Tibial nerve (tissue), 4 donors: ENCODE measurements around the gene CRYZL1. TPM values are rescaled to one million over a fixed set of nuclear protein-coding genes. Genes with fewer than 3 reads are reported as not detected.

Experiments
- DNase-seq, 2 donors: peaks; one replicate each; pipeline ENCODE4 v3.0.0-alpha.2; 2019; ENCODE audit warnings: low spot score in 2 of 2
- H3K27ac ChIP-seq, 4 donors: fragments of 200-600 bp; sonication (generic) in 3 of 4; one replicate each; pipeline ENCODE4 v1.5.1; 2017 to 2019; ENCODE audit warnings: mild to moderate bottlenecking in 1 of 4
- H3K27me3 ChIP-seq, 2 donors: fragments of 200-600 bp; sonication (generic) in 1 of 2; one replicate each; pipeline versions ENCODE4 v1.5.1 to v1.6.0; 2017 to 2019
- H3K36me3 ChIP-seq, 3 donors: fragments of 200-600 bp; sonication (generic); one replicate each; pipeline ENCODE4 v1.5.1; 2018 to 2019
- H3K4me1 ChIP-seq, 4 donors: fragments of 200-600 bp; sonication (generic) in 3 of 4; one replicate each; pipeline ENCODE4 v1.5.1; 2017 to 2019
- H3K4me3 ChIP-seq, 4 donors: fragments of 200-600 bp; sonication (generic) in 3 of 4; one replicate each; pipeline ENCODE4 v1.5.1; 2017 to 2019; ENCODE audit warnings: mild to moderate bottlenecking in 1 of 4, moderate library complexity in 1 of 4
- H3K9me3 ChIP-seq, 4 donors: fragments of 200-600 bp; sonication (generic) in 3 of 4; one replicate each; pipeline ENCODE4 v1.5.1; 2017 to 2019
- EP300 ChIP-seq, 2 donors: sonication (generic); formaldehyde crosslinking; IDR thresholded peaks; one replicate each; pipeline ENCODE4 v1.6.1; 2017; ENCODE audit warnings: antibody characterized with exemption in 2 of 2, mild to moderate bottlenecking in 1 of 2
- POLR2A ChIP-seq, 2 donors: fragments of 450-650 bp; IDR thresholded peaks; one replicate each; pipeline ENCODE4 v1.6.1; 2017; ENCODE audit warnings: antibody characterized with exemption in 2 of 2, mild to moderate bottlenecking in 2 of 2, moderate library complexity in 2 of 2
- WGBS, 2 donors: methylation state at CpG; one replicate each; pipeline ENCODE4 v1.1.5; 2018; 5-methylcytosine and 5-hydroxymethylcytosine counted together
- total RNA-seq, 4 donors: library from RNA; depleted of rRNA; stranded (reverse); fragments of >200 nt; gene quantifications; one replicate each; pipeline ENCODE4 v1.1.0, GENCODE V29; 2016
- TF ChIP-seq, protein P1 (sequence below), 5 experiments: fragments of 200-600 bp in 3 of 5; fragments of 450-650 bp in 2 of 5; sonication (generic) in 3 of 5; IDR thresholded peaks; one replicate each; pipeline ENCODE4 v1.5.1; 2016 to 2019; ENCODE audit warnings: antibody characterized with exemption in 5 of 5, mild to moderate bottlenecking in 3 of 5, moderate library complexity in 2 of 5

The CRYZL1 gene
- total RNA-seq, 4 donors from 2014 or later, result 48.8 to 94.4 (median 74.8) TPM

DNA sequence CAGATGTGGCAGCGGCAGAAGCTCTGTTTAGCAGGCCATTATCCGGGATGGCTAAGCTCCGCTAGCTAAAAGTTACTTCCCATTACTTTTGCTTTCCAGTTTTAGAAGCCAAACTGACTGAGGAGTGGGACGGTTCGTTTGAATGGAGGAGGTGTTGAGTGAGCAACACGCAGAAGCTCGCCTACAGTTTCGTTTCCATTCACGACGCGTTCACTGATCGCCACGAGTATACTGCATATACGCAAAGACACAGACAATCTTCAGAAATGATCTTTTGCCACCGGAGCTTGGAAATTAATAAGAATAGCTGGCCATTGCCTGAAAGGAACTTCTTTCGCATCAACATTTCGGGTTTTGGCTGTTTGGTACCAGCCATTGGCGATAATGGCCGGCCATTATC lies 84.1 kb downstream of the CRYZL1 start:
- Histone ChIP-seq H3K4me3 (no peak overlapping the region), H3K4me1 (peaks cover 0 to 38% (median 6%) of the 10 kb centered on the region in 4 donors), H3K36me3 (peaks cover 2 to 88% (median 27%) of the 10 kb centered on the region in 3 donors), H3K27me3 (no peaks in the 10 kb centered on the region), H3K9me3 (no peaks in the 10 kb centered on the region), H3K27ac (no peak overlapping the region)
- DNase-seq, result no peak
- TF ChIP-seq POLR2A (IDR thresholded peaks at IDR 0.05), result no peak
- TF ChIP-seq EP300 (IDR thresholded peaks at IDR 0.05), result no peak
- 96 to 97% methylated on average over 19 of the region's 19 CpGs for WGBS, 2 donors

DNA sequence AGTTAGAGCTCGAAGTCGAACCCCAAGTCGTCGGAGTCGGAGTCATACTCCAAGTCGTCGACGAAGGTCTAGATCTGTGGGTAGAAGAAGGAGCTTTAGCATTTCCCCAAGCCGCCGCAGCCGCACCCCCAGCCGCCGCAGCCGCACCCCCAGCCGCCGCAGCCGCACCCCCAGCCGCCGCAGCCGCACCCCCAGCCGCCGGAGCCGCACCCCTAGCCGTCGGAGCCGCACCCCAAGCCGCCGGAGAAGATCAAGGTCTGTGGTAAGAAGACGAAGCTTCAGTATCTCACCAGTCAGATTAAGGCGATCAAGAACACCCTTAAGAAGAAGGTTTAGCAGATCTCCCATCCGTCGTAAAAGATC lies 86.6 kb downstream of the CRYZL1 start:
- WGBS, 2 donors, result 94 to 98% methylated on average over 29 to 32 of the region's 32 CpGs
- no peak overlapping the region for H3K4me3 ChIP-seq
- H3K27me3 ChIP-seq, result no peaks in the 10 kb centered on the region
- no peak for DNase-seq
- H3K4me1 ChIP-seq, result peaks cover 0 to 20% (median 6%) of the 10 kb centered on the region in 4 donors
- H3K9me3 ChIP-seq, result no peaks in the 10 kb centered on the region
- H3K27ac ChIP-seq, result no peak overlapping the region
- TF ChIP-seq, protein P1, sequence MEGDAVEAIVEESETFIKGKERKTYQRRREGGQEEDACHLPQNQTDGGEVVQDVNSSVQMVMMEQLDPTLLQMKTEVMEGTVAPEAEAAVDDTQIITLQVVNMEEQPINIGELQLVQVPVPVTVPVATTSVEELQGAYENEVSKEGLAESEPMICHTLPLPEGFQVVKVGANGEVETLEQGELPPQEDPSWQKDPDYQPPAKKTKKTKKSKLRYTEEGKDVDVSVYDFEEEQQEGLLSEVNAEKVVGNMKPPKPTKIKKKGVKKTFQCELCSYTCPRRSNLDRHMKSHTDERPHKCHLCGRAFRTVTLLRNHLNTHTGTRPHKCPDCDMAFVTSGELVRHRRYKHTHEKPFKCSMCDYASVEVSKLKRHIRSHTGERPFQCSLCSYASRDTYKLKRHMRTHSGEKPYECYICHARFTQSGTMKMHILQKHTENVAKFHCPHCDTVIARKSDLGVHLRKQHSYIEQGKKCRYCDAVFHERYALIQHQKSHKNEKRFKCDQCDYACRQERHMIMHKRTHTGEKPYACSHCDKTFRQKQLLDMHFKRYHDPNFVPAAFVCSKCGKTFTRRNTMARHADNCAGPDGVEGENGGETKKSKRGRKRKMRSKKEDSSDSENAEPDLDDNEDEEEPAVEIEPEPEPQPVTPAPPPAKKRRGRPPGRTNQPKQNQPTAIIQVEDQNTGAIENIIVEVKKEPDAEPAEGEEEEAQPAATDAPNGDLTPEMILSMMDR (IDR thresholded peaks at IDR 0.05), result no peak
- no peak for TF ChIP-seq POLR2A (IDR thresholded peaks at IDR 0.05)
- peaks cover 2 to 95% (median 44%) of the 10 kb centered on the region in 3 donors for H3K36me3 ChIP-seq

DNA sequence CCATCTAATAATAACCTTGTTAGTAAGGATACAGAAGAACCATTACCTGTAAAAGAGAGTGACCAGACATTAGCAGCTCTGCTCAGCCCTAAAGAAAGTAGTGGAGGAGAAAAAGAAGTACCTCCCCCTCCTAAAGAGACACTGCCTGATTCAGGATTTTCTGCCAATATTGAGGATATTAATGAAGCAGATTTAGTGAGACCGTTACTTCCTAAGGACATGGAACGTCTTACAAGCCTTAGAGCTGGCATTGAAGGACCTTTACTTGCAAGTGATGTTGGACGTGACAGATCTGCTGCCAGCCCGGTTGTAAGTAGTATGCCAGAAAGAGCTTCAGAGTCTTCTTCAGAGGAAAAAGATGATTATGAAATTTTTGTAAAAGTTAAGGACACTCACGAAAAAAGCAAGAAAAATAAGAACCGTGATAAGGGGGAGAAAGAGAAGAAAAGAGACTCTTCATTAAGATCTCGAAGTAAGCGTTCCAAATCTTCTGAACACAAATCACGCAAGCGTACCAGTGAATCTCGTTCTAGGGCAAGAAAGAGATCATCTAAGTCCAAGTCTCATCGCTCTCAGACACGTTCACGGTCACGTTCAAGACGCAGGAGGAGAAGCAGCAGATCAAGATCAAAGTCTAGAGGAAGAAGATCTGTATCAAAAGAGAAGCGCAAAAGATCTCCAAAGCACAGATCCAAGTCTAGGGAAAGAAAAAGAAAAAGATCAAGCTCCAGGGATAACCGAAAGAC lies 87.1 kb downstream of the CRYZL1 start:
- no peak for TF ChIP-seq POLR2A (IDR thresholded peaks at IDR 0.05)
- TF ChIP-seq, protein P1 (IDR thresholded peaks at IDR 0.05), result no peak
- no peak for TF ChIP-seq EP300 (IDR thresholded peaks at IDR 0.05)
- H3K27ac ChIP-seq, result no peak overlapping the region
- no peaks in the 10 kb centered on the region for H3K9me3 ChIP-seq
- DNase-seq, result no peak
- no peak overlapping the region for H3K4me3 ChIP-seq
- H3K27me3 ChIP-seq, result no peaks in the 10 kb centered on the region
- WGBS, 2 donors, result 94% methylated on average over 18 of the region's 18 CpGs
- peaks cover 2 to 95% (median 43%) of the 10 kb centered on the region in 3 donors for H3K36me3 ChIP-seq
- peaks cover 0 to 20% (median 6%) of the 10 kb centered on the region in 4 donors for H3K4me1 ChIP-seq

DNA sequence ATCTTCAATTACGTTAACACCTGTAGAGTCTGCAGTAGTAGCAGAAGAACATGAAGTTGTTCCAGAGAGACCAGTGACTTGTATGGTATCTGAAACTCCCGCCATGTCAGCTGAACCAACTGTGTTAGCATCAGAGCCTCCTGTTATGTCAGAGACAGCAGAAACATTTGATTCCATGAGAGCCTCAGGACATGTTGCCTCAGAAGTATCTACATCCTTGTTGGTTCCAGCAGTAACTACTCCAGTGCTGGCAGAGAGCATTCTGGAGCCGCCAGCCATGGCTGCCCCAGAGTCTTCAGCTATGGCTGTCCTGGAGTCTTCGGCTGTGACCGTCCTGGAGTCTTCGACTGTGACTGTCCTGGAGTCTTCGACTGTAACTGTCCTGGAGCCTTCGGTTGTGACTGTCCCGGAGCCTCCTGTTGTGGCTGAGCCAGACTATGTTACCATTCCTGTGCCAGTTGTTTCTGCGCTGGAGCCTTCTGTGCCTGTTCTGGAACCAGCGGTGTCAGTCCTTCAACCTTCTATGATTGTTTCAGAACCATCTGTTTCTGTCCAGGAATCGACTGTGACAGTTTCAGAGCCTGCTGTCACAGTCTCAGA lies 88.4 kb downstream of the CRYZL1 start:
- Histone ChIP-seq H3K4me1 (peaks cover 0 to 26% (median 6%) of the 10 kb centered on the region in 4 donors), H3K36me3 (peaks cover 2 to 93% (median 40%) of the 10 kb centered on the region in 3 donors), H3K4me3 (no peak overlapping the region), H3K9me3 (no peaks in the 10 kb centered on the region), H3K27ac (no peak overlapping the region), H3K27me3 (no peaks in the 10 kb centered on the region)
- WGBS, 2 donors, result 94 to 98% methylated on average over 12 of the region's 12 CpGs
- TF ChIP-seq EP300 (IDR thresholded peaks at IDR 0.05), result no peak
- TF ChIP-seq POLR2A (IDR thresholded peaks at IDR 0.05), result no peak
- TF ChIP-seq, protein P1 (IDR thresholded peaks at IDR 0.05), result no peak
- no peak for DNase-seq

DNA sequence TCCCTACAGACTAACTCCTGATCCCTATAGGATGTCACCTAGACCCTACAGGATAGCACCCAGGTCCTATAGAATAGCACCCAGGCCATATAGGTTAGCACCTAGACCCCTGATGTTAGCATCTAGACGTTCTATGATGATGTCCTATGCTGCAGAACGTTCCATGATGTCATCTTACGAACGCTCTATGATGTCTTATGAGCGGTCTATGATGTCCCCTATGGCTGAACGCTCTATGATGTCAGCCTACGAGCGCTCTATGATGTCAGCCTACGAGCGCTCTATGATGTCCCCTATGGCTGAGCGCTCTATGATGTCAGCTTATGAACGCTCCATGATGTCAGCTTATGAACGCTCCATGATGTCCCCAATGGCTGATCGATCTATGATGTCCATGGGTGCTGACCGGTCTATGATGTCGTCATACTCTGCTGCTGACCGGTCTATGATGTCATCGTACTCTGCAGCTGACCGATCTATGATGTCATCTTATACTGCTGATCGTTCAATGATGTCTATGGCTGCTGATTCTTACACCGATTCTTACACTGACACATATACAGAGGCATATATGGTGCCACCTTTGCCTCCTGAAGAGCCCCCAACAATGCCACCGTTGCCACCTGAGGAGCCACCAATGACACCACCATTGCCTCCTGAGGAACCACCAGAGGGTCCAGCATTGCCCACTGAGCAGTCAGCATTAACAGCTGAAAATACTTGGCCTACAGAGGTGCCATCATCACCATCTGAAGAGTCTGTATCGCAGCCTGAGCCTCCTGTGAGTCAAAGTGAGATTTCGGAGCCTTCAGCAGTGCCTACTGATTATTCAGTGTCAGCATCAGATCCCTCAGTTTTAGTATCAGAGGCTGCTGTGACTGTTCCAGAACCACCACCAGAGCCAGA lies 89.2 kb downstream of the CRYZL1 start:
- no peak overlapping the region for H3K4me3 ChIP-seq
- no peaks in the 10 kb centered on the region for H3K27me3 ChIP-seq
- WGBS, 2 donors, result 96 to 97% methylated on average over 24 of the region's 24 CpGs
- DNase-seq, result no peak
- H3K27ac ChIP-seq, result no peak overlapping the region
- no peaks in the 10 kb centered on the region for H3K9me3 ChIP-seq
- no peak for TF ChIP-seq POLR2A (IDR thresholded peaks at IDR 0.05)
- TF ChIP-seq, protein P1 (IDR thresholded peaks at IDR 0.05), result no peak
- TF ChIP-seq EP300 (IDR thresholded peaks at IDR 0.05), result no peak
- H3K36me3 ChIP-seq, result peaks cover 2 to 93% (median 40%) of the 10 kb centered on the region in 3 donors
- peaks cover 0 to 29% (median 6%) of the 10 kb centered on the region in 4 donors for H3K4me1 ChIP-seq
